GM12878 (cell line): ENCODE data around the gene EPHB1. TPM values are rescaled to one million over a fixed set of nuclear protein-coding genes. Genes with fewer than 3 reads are reported as not detected.
"Not testable (repeated sequence)": the region's sequence is repeated elsewhere in the genome, so short reads cannot be mapped to it uniquely, and the experiment has no call there.

ENCODE experiments used
- ATAC-seq: fragments of 200-7000 bp; cut with Tn5 transposase; 3 replicates; pipeline ENCODE4 v1.9.1; 2020; ENCODE audit warnings: mild to moderate bottlenecking, moderate library complexity
- BruUV-seq: library from RNA; stranded (reverse); fragments of 400-500 nt; replicated peaks from 2 replicates; lab custom pipeline; 2021; lab: Mats Ljungman, UMichigan
- CTCF ChIA-PET: fragments of 300-600 bp; sonication (Branson Sonifier 250); formaldehyde crosslinking; extraction: SDS; loops from one replicate; lab custom pipeline; 2021; ENCODE audit warnings: inconsistent platforms; lab: Yijun Ruan, JAX
- POLR2A ChIA-PET: fragments of 350-600 bp; formaldehyde crosslinking; extraction: SDS; loops from one replicate; lab custom pipeline; 2021; ENCODE audit warnings: inconsistent platforms; lab: Charles Lee
- RAD21 ChIA-PET: fragments of 300-600 bp; sonication (Branson Sonifier 250); formaldehyde crosslinking; loops from one replicate; lab custom pipeline; 2023; ENCODE audit warnings: antibody characterized with exemption; ENCODE audit not compliant: unreplicated experiment; lab: Charles Lee
- SMC1A ChIA-PET: fragments of 300-600 bp; sonication (Branson Sonifier 250); formaldehyde crosslinking; loops from one replicate; lab custom pipeline; 2023; ENCODE audit not compliant: unreplicated experiment, uncharacterized antibody; lab: Charles Lee
- DNase-seq: peaks from one replicate; pipeline ENCODE4 v3.0.0-alpha.2; 2011; ENCODE audit warnings: low read depth, low spot score
- FAIRE-seq: peaks from 3 replicates; lab custom pipeline; 2011; peaks lifted over from hg19 to GRCh38; lab: Jason Lieb, UNC
- H2AFZ ChIP-seq: 2 replicates; pipeline ENCODE4 v1.6.0; 2011; ENCODE audit warnings: low read depth, low read length, control low read depth; ENCODE audit not compliant: control insufficient read depth
- H3K27ac ChIP-seq: 2 replicates; pipeline ENCODE4 v1.5.1; 2011; ENCODE audit warnings: control low read depth; ENCODE audit not compliant: control insufficient read depth, insufficient read depth
- H3K27me3 ChIP-seq, 2 experiments: replicated peaks in 1 of 2; 2 replicates each; pipeline versions ENCODE4 v1.6.0 to v1.6.1; 2011; ENCODE audit warnings: low read length in 1 of 2; ENCODE audit not compliant: control insufficient read depth in 2 of 2, insufficient read depth in 2 of 2
- H3K36me3 ChIP-seq, 2 experiments: 2 replicates each; pipeline ENCODE4 v1.5.1; 2011; ENCODE audit warnings: low read length in 1 of 2; ENCODE audit not compliant: control insufficient read depth in 2 of 2, insufficient read depth in 2 of 2
- H3K4me1 ChIP-seq: 2 replicates; pipeline ENCODE4 v1.6.1; 2011; ENCODE audit warnings: mild to moderate bottlenecking, low read length, moderate library complexity, mixed read lengths; ENCODE audit not compliant: control insufficient read depth, insufficient read depth
- H3K4me2 ChIP-seq: 2 replicates; pipeline ENCODE4 v1.6.0; 2011; ENCODE audit warnings: control low read depth; ENCODE audit not compliant: control insufficient read depth, insufficient read depth
- H3K4me3 ChIP-seq: fragments of 200-600 bp; sonication (generic); 2 replicates; pipeline ENCODE4 v1.5.1; 2016
- H3K79me2 ChIP-seq: 2 replicates; pipeline ENCODE4 v1.6.0; 2011; ENCODE audit warnings: low read length; ENCODE audit not compliant: control insufficient read depth, insufficient read depth
- H3K9ac ChIP-seq: 2 replicates; pipeline ENCODE4 v1.8.0; 2011; ENCODE audit warnings: low read length, control low read depth, mixed read lengths; ENCODE audit not compliant: control insufficient read depth, insufficient read depth
- H3K9me3 ChIP-seq: replicated peaks from 3 replicates; pipeline ENCODE4 v1.5.1; 2011; ENCODE audit warnings: mild to moderate bottlenecking, low read length; ENCODE audit not compliant: control insufficient read depth, insufficient read depth
- H4K20me1 ChIP-seq: 2 replicates; pipeline ENCODE4 v1.6.0; 2011; ENCODE audit not compliant: control insufficient read depth, insufficient read depth
- CHD1 ChIP-seq: IDR thresholded peaks from 2 replicates; pipeline ENCODE4 v1.6.1; 2012; ENCODE audit warnings: low read depth, low read length, improper control_type of control experiment
- IRF5 ChIP-seq: fragments of 450-650 bp; IDR thresholded peaks from 2 replicates; pipeline ENCODE4 v1.6.1; 2017; ENCODE audit warnings: borderline replicate concordance
- POLR2AphosphoS2 ChIP-seq: IDR thresholded peaks from 2 replicates; pipeline ENCODE4 v1.6.1; 2011; ENCODE audit warnings: low read depth, mild to moderate bottlenecking, low read length, improper control_type of control experiment, moderate library complexity
- SUZ12 ChIP-seq: fragments of 200-600 bp; sonication (generic); IDR thresholded peaks from one replicate; pipeline ENCODE4 v1.6.1; 2018; ENCODE audit warnings: antibody characterized with exemption, mild to moderate bottlenecking; ENCODE audit not compliant: unreplicated experiment
- ZZZ3 ChIP-seq: IDR thresholded peaks from 2 replicates; pipeline ENCODE4 v1.6.1; 2011; ENCODE audit warnings: low read depth; ENCODE audit not compliant: control insufficient read depth, insufficient read length
- WGBS: methylation state at CpG from one replicate; pipeline ENCODE4 v1.1.6; 2016; ENCODE audit warnings: low lambda C conversion rate; ENCODE audit not compliant: insufficient replicate concordance, insufficient coverage; ENCODE audit errors: missing lambda C conversion rate; 5-methylcytosine and 5-hydroxymethylcytosine counted together
- in situ Hi-C: fragments of 300-500 bp; cut with MboI; formaldehyde crosslinking; loops from 9 replicates; pipeline ENCODE4 v1.14.3; 2018; ENCODE audit warnings: mixed read lengths
- intact Hi-C: fragments of 100-400 bp; cut with micrococcal nuclease; formaldehyde crosslinking; loops from one replicate; pipeline ENCODE4 v1.14.2; 2022; ENCODE audit not compliant: unreplicated experiment
- polyA plus RNA-seq, 11 experiments: library from polyadenylated mRNA; depleted of rRNA in 4 of 11; unstranded in 6 of 11; stranded (reverse) in 5 of 11; fragments of >200 nt; fragmentation: Nextera tagmentation in 4 of 11; fragmentation: Illumina TruSeq in 1 of 11; extraction: Ambion mirVana in 4 of 11; extraction: Trizol in 1 of 11; gene quantifications; 1 replicate in 1 of 11; 2 replicates in 10 of 11; pipeline versions ENCODE4 v1.2.1 to v1.2.3, GENCODE V29; 2011 to 2016; ENCODE audit warnings: inconsistent platforms in 2 of 11, missing spikeins in 2 of 11, low read depth in 1 of 11
- total RNA-seq, 4 experiments: library from RNA; depleted of rRNA in 3 of 4; stranded (reverse); fragments of >200 nt in 3 of 4; fragmentation: Illumina TruSeq in 1 of 4; extraction: Trizol in 1 of 4; gene quantifications; 2 replicates each; pipeline versions ENCODE4 v1.2.1 to v1.2.3, GENCODE V29; 2013 to 2021

The EPHB1 gene
- total and polyA plus RNA-seq, 10 of the 15 experiments (the other 5 are each of a cell fraction or from before 2014, with no cell fraction given): 0.33 to 23.8 (median 1.2) TPM

GRCh38 chr3:135232226-135232625 is 437.2 kb downstream of the EPHB1 start:
- no peak for FAIRE-seq
- SMC1A ChIA-PET: interaction anchor here (1.3 to 1.8 kb wide), 3 partner anchors 8 to 14 kb away, joined by 3 to 6 read pairs (median 6); no protein-coding TSS in a partner anchor
- H3K4me1 ChIP-seq: no peaks in the 10 kb centered on the region
- BruUV-seq: no TSS peak
- TF ChIP-seq POLR2AphosphoS2 (no peak), CHD1 (no peak), IRF5 (no peak), SUZ12 (no peak), ZZZ3 (no peak)
- POLR2A ChIA-PET: no interaction called here
- no peak for DNase-seq
- CTCF ChIA-PET: interaction anchor here (0.6 to 1.7 kb wide), 4 partner anchors 8 to 453 kb away, joined by 3 to 8 read pairs (median 5); partner anchors contain the start of gene EPHB1
- H3K27me3 ChIP-seq: no peaks in the 10 kb centered on the region
- H4K20me1 ChIP-seq: no peaks in the 10 kb centered on the region
- WGBS: 11% methylated on average over 2 of the region's 2 CpGs
- no peak for ATAC-seq
- RAD21 ChIA-PET: interaction anchor here (1.8 kb wide), 1 partner anchor 431 kb away, joined by 4 read pairs; no protein-coding TSS in a partner anchor
- no peak overlapping the region for H3K4me3 ChIP-seq
- intact Hi-C loops (no loop called here), in situ Hi-C loops (no loop called here)
- no peak overlapping the region for H2AFZ ChIP-seq
- no peaks in the 10 kb centered on the region for H3K79me2 ChIP-seq
- H3K27ac ChIP-seq: no peak overlapping the region
- H3K9ac ChIP-seq: no peak overlapping the region
- H3K4me2 ChIP-seq: no peak overlapping the region
- peaks cover 7% of the 10 kb centered on the region; the same call in 1 of the 3 replicates for H3K9me3 ChIP-seq
- no peaks in the 10 kb centered on the region; a peak in 2 of 4 replicates for H3K36me3 ChIP-seq

- H3K79me2 ChIP-seq, ATAC-seq, DNase-seq, BruUV-seq, H3K27ac ChIP-seq, H3K4me2 ChIP-seq, H2AFZ ChIP-seq, H4K20me1 ChIP-seq, in situ Hi-C loops, FAIRE-seq, H3K9me3 ChIP-seq, intact Hi-C loops, CTCF ChIA-PET, POLR2A ChIA-PET, H3K4me1 ChIP-seq, H3K36me3 ChIP-seq, RAD21 ChIA-PET, H3K9ac ChIP-seq, H3K27me3 ChIP-seq, H3K4me3 ChIP-seq: not testable (repeated sequence)
- SMC1A ChIA-PET: interaction anchor here (0.7 to 1.0 kb wide), 2 partner anchors 10 to 438 kb away, joined by 3 read pairs; partner anchors contain the start of gene EPHB1
- 37% methylated on average over 3 of the region's 3 CpGs for WGBS
Measured at GRCh38 chr3:135233476-135233875, 438.4 kb downstream of the EPHB1 start.
